HuH-7.5 (cell line): ENCODE results near the gene UNC93B1.
A peak's percentile ranks its signal among the peaks of the same experiment; 100 is the strongest.
"Not testable (repeated sequence)": the region's sequence is repeated elsewhere in the genome, so short reads cannot be mapped to it uniquely, and the experiment has no call there.

Source experiments
- DNase-seq: peaks from one replicate; pipeline ENCODE4 v3.0.0; 2011; ENCODE audit warnings: low spot score

UNC93B1 gene

DNA sequence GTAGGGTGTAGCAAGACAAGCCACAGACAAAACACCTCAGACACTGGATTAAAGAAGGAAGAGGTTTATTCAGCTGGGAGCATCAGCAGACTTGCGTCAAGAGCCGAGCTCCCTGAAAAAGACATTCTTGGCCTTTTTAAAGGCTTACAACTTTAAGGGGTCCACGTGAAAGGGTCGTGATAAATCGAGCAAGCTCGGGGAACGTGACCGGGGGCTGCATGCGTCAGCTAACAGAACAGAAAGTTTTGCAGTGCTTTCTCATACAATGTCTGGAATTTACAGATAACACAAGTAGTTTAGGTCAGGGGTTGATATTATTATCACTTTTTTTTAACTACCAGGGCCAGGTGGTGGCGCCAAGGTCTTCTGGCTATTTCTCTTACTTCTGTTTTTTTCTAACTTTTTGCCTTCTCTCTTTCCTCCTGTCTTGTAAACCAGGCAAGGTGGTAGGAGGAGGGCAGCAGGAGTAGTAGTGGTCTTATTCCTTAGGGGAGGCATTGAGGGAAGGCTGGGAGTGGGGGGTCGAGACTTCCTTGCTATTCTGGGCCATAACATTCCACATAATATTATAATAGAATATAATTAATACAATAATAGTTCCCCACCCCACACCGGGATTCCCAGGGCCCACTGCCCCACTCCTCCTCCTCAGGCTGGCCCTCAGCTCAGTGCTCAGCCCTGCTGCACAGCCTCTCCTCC lies 5.6 kb upstream of the UNC93B1 start:
- DNase-seq: no peak

GRCh38 chr11:68008381-68009337 lies 4.8 kb upstream of the UNC93B1 start:
- no peak for DNase-seq

DNA sequence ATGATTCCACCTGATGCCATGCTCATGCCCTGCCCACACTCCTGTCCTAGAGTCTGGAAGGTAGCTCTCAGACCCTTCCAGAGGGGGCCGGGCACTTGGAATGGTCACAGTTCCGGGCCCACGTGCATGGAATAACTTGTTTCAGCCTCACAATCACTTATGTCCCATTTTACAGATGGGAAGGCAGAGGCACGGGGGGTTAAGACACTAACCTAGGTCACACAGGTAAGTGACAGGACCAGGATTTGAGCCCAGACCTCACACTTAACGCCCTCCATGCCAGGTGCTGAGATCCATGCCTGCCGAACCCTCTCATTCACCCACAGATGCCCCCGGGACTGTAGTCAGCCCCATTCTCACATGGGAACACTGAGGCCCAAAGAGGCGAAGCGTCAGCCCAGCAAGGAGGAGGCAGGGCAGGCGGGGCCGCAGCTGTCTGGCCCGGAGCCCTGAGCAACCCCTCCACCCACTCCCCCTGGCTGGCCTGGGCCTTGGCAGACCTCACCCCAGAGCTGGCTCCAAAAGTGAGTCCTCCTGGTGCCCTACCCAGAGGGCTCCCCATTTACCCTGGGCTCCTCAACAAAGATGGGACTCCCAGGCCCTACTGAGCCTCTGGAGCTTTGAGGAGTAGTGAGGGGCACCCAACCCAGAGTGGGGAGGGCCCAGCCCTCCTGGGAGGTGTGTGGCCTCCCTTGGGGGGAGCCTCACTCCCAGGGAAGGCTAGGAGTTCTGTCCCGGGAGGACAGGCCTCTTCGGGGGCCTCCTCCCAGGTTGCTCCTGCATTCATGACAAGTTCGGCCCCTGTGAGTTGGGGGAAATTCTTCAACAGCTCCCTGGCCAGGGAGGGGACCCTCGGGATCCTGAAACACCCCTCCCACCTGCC lies 3.8 kb upstream of the UNC93B1 start:
- DNase-seq: no peak

GRCh38 chr11:68006606-68007166 lies 2.8 kb upstream of the UNC93B1 start:
- DNase-seq: no peak

DNA sequence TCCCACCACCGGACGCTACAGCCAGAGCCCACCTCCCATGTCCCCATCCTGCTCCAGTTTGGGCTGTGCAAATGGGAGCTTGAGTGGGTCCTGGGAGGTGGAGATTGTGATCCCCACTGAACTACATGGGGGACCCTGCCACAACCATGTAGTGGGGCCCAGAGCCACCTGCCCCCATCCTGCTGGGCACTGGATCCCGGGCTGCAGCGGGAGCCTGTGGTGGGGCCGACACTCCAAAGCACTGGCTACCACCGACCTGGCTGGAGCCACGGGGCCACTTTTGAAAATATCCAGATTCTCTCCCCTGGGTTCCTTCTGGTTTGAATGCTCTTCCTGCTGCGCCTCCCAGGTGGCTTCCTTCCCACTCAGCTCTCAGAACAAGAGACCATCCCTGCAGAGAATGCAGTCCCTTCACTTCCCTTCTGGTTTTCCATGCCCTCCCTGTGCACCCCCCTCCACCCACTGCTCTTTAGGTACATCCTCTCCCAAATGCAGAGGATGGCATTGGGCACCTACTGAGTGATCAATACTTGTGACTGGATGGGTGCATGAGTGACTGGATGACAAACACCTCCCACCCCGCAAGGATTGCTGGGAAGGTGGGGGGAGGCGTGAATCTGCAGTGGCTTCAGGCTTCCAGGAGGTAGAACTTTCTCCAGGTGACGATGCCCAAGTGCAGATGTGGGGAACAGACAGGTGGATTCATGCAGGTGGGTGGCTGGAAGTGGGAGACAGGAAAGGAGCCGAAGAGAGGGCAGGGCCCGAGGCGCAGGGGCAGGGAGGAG lies 846 bp upstream of the UNC93B1 start:
- no peak for DNase-seq

GRCh38 chr11:68002938-68003845 lies 705 bp downstream of the UNC93B1 start:
- peak; percentile 89 for DNase-seq

DNA sequence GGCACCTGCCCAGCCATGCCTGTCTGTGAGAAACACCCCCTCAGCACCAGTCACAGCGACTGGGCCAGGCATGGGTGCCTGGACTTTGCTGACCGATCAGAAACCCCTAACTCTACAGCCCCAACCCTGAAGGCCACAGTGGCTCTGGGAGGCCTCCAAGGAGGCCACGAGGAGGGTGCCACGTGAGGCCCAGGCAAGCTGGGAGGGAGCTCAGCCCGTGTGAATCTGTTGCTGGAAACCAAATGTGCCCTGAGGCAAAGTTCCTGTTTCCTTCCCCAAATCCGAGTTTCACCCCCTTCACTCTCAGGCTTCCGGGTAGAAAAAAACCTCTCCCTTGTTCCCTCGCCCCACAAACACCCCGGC lies 1.3 kb downstream of the UNC93B1 start:
- DNase-seq: no peak

DNA sequence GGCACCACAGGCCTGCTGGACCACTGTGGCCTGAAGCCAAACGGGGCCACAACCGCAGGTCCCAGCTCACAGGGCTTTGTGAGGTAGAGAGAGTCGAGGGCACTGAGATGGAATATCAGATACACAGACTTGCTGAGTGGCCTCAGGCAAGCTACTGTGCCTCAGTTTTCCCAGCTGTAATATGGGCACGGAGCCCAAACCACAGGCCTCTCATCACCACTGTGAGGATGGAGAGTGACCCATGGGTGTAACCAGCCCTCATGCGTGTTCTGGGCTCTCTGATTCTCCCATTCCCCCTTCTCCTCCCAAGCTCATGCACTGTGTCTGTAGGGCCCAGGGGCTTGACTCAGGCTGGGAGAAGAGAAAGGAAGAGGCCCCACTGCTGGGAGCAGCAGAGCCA lies 4.2 kb downstream of the UNC93B1 start:
- DNase-seq: no peak

- no peak for DNase-seq
These were observed 4.7 kb downstream of the UNC93B1 start for GRCh38 chr11:67999201-67999629.

DNA sequence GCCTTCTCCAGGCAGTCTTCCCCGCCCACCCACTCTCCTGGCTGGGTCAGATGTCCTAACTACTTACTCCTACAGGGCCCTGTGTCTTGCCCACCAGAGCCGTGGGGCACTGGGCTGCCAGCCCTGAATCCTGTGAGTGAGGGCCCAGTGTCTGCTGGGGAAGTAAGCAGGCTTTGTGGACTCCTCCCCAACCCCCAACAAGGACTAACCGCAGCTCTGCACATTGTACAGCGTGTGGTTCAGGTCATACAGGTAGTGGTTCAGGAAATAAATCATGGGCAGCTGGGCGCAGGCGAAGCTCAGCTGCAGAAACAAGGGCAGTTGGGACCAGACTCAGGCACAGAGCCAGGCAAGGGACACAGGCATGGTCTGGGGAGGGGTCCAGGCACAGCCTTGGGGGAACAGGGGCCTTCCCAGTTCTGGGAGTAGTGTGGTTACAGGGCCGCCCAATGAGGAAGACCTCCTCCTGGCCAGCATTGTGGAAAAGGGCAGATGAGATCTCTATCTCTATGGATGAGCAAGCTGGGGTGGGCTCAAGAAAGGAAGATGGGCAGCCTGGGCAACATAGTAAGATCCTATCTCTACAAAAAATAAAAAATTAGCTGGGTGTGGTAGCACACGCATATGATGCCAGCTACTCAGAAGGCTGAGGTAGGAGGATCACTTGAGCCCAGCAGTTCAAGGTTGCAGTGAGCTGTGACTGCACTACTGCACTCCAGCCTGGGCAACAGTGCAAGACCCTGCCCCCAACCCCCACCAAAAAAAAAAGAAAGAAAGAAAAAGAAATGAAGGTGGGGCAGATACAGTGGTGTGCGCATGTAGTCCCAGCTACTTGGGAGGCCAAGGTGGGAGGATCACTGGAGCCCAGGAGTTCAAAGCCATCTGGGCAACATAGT lies 5.5 kb downstream of the UNC93B1 start:
- no peak for DNase-seq

- no peak for DNase-seq
These were observed 6.4 kb downstream of the UNC93B1 start for GRCh38 chr11:67997475-67997921.

GRCh38 chr11:67996622-67997474 lies 7.0 kb downstream of the UNC93B1 start:
- no peak for DNase-seq

DNA sequence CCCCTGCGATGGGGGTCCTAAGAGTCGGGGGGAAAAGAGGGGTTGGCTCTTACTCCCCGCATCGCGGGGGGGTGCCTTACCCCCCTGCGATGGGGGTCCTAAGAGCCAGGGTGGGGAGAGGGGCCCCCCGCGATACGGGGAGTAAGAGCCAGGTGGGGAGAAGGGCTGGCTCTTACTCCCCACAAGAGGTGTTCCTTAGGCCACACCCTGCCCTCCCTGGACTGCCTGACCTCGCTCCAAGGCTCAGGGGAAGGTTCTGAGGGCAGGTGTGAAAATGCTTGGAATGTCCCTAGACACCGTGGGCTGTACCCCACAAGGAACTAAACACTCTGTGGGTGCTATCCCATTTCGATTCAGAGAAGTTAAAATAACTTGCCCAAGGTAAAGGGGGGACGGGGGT lies 7.8 kb downstream of the UNC93B1 start:
- no peak for DNase-seq

- DNase-seq: not testable (repeated sequence)
These were observed 8.3 kb downstream of the UNC93B1 start for GRCh38 chr11:67995579-67995978.

DNA sequence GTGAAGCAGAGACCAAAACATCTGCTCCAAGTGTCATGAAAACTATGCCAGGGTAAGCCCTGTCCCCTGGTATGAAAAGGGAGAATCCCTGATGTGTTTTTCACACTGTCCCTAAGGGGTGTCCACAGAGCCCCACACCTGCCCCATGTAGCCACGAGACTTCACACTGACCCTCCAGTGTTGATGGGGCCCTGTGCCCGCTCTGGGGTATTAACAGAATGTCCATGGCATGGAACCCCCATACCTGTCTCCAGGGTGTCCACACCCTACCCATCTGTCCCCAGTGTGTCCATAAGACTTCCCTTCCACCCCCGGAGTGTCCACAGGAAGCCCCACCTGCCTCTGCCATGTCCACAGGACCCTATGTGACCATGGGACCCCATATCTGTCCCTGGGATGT lies 8.8 kb downstream of the UNC93B1 start:
- DNase-seq: not testable (repeated sequence)

- DNase-seq: not testable (repeated sequence)
These were observed 9.5 kb downstream of the UNC93B1 start for GRCh38 chr11:67994387-67994786.

DNA sequence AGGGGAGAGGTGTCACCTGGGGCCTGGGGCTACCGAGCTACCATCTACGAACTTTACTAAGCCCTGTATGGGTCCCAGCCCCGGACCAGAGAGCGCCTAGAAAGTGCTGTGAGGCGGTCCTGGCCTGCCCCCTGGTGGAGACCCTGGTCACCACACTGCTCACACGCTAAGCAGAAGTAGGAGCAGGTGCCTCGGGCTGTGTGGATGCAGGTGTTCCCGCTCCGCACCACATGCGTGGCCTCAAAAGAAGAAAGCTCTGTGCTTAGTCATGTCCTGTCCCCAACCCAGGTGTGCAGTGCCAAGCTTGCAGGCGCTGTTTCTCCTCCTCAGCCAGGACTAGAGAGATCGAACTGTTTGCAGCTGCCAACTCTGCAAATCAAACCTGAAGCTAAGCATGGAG lies 10.1 kb downstream of the UNC93B1 start:
- not testable (repeated sequence) for DNase-seq
